GM20431 (cell line): ENCODE results near the gene RASAL2.
"Not testable (repeated sequence)": the region's sequence is repeated elsewhere in the genome, so short reads cannot be mapped to it uniquely, and the experiment has no call there.

Experiments used
- in situ Hi-C: fragments of 300-500 bp; cut with MseI, MboI; formaldehyde crosslinking; loops from one replicate; pipeline ENCODE4 v1.15.0; 2020; ENCODE audit warnings: low sequenced_read_pairs; ENCODE audit not compliant: unreplicated experiment

RASAL2 gene

GRCh38 chr1:178151831-178152230, 57.9 kb downstream of the RASAL2 start:
- in situ Hi-C loops = no loop called here

- in situ Hi-C loops = no loop called here
Measured at GRCh38 chr1:178155481-178156255, 61.8 kb downstream of the RASAL2 start.

GRCh38 chr1:178160736-178161475, 67.0 kb downstream of the RASAL2 start:
- in situ Hi-C loops = no loop called here

GRCh38 chr1:178161516-178161915, 67.6 kb downstream of the RASAL2 start:
- in situ Hi-C loops = no loop called here

GRCh38 chr1:178165196-178165595, 71.3 kb downstream of the RASAL2 start:
- in situ Hi-C loops = no loop called here

GRCh38 chr1:178166429-178167024, 72.6 kb downstream of the RASAL2 start:
- in situ Hi-C loops = no loop called here

GRCh38 chr1:178168536-178168935, 74.6 kb downstream of the RASAL2 start:
- in situ Hi-C loops = no loop called here

- in situ Hi-C loops = no loop called here
Measured at GRCh38 chr1:178169649-178170048, 75.7 kb downstream of the RASAL2 start.

GRCh38 chr1:178172939-178173338, 79.0 kb downstream of the RASAL2 start:
- in situ Hi-C loops = no loop called here

- in situ Hi-C loops = no loop called here
Measured at GRCh38 chr1:178174539-178174938, 80.6 kb downstream of the RASAL2 start.

GRCh38 chr1:178180405-178180804, 86.5 kb downstream of the RASAL2 start:
- in situ Hi-C loops = no loop called here

- in situ Hi-C loops = no loop called here
Measured at GRCh38 chr1:178183796-178184195, 89.9 kb downstream of the RASAL2 start.

GRCh38 chr1:178188306-178188705, 94.4 kb downstream of the RASAL2 start:
- in situ Hi-C loops = no loop called here

- in situ Hi-C loops = no loop called here
Measured at GRCh38 chr1:178189814-178190213, 95.9 kb downstream of the RASAL2 start.

GRCh38 chr1:178190881-178191280, 97.0 kb downstream of the RASAL2 start:
- in situ Hi-C loops = no loop called here

- in situ Hi-C loops = no loop called here
Measured at GRCh38 chr1:178192686-178193085, 98.8 kb downstream of the RASAL2 start.

GRCh38 chr1:178196631-178197030, 102.7 kb downstream of the RASAL2 start:
- in situ Hi-C loops = no loop called here

GRCh38 chr1:178202095-178202494, 108.2 kb downstream of the RASAL2 start:
- in situ Hi-C loops = not testable (repeated sequence)

- in situ Hi-C loops = not testable (repeated sequence)
Measured at GRCh38 chr1:178202546-178202945, 108.6 kb downstream of the RASAL2 start.

GRCh38 chr1:178208269-178208856, 114.5 kb downstream of the RASAL2 start:
- in situ Hi-C loops = not testable (repeated sequence)

GRCh38 chr1:178209935-178210334, 116.0 kb downstream of the RASAL2 start:
- in situ Hi-C loops = no loop called here
